ENCODE measurements around the gene TXNRD2. TPM values are rescaled to one million over a fixed set of nuclear protein-coding genes. Genes with fewer than 3 reads are reported as not detected.

TXNRD2 gene
- total RNA-seq, 1 experiment from 2014 or later, result 19.7 TPM

GRCh38 chr22:19879992-19880785 is 61.4 kb downstream of the TXNRD2 start:
- intact Hi-C loops (cut with micrococcal nuclease), result no loop called here
- Histone ChIP-seq H3K9me3 (ENCODE audit: control insufficient read depth in 1 of 2, insufficient read depth in 1 of 2, low read depth in 1 of 2, low read length in 2 of 2) (no peaks in the 10 kb centered on the region), H3K4me2 (ENCODE audit: low read length) (peak overlapping the region; percentile 69), H3K27ac (ENCODE audit: low read depth, low read length) (peak overlapping the region; percentile 23; the same call in 1 of the 2 replicates), H3K79me2 (ENCODE audit: insufficient read depth, low read length) (no peaks in the 10 kb centered on the region), H3K4me1 (ENCODE audit: control insufficient read depth in 1 of 2, insufficient read depth in 2 of 2, low read length in 2 of 2) (peaks cover 23 to 34% of the 10 kb centered on the region in 2 experiments), H2AFZ (ENCODE audit: low read depth, low read length, poor library complexity, severe bottlenecking) (no peak overlapping the region), H3K27me3 (ENCODE audit: insufficient read depth, low read length) (no peaks in the 10 kb centered on the region), H3K9ac (ENCODE audit: low read length) (peak overlapping the region; percentile 50), H3K9me2 (ENCODE audit: insufficient read depth) (no peaks in the 10 kb centered on the region), H4K20me1 (ENCODE audit: insufficient read depth) (no peaks in the 10 kb centered on the region), H3K36me3 (ENCODE audit: control insufficient read depth in 1 of 2, insufficient read depth in 2 of 2, low read length in 2 of 2) (no peaks in the 10 kb centered on the region), H3K4me3 (replicated peaks in 1 of 2; ENCODE audit: low read depth in 1 of 2, low read length in 2 of 2) (no peak overlapping the region)
- TF ChIP-seq POLR2AphosphoS5 (IDR thresholded peaks at IDR 0.05; ENCODE audit: low read depth, low read length), result no peak
- ATAC-seq (no peak), DNase-seq (ENCODE audit: low read depth, low spot score) (no peak)
- ChIA-PET CTCF (no interaction called here), POLR2A (no interaction called here), RAD21 (ENCODE audit: low non-redundant PET in 1 of 2, low total read pairs in 2 of 2, uncharacterized antibody in 2 of 2, unreplicated experiment in 2 of 2) (no interaction called here)
- no TSS peak for BruUV-seq (replicated peaks)

- no TSS peak for BruUV-seq (replicated peaks)
- H2AFZ ChIP-seq (ENCODE audit: low read depth, low read length, poor library complexity, severe bottlenecking), result no peak overlapping the region
- no peak overlapping the region for H3K4me3 ChIP-seq (replicated peaks in 1 of 2; ENCODE audit: low read depth in 1 of 2, low read length in 2 of 2)
- intact Hi-C loops (cut with micrococcal nuclease), result no loop called here
- peak overlapping the region; percentile 50; the same call in 1 of the 2 replicates for H3K9ac ChIP-seq (ENCODE audit: low read length)
- no peaks in the 10 kb centered on the region for H3K27me3 ChIP-seq (ENCODE audit: insufficient read depth, low read length)
- H3K36me3 ChIP-seq (ENCODE audit: control insufficient read depth in 1 of 2, insufficient read depth in 2 of 2, low read length in 2 of 2), result no peaks in the 10 kb centered on the region
- CTCF ChIA-PET, result no interaction called here
- H4K20me1 ChIP-seq (ENCODE audit: insufficient read depth), result no peaks in the 10 kb centered on the region
- H3K79me2 ChIP-seq (ENCODE audit: insufficient read depth, low read length), result no peaks in the 10 kb centered on the region
- no peak for ATAC-seq
- POLR2A ChIA-PET, result no interaction called here
- no peak for TF ChIP-seq MAX (IDR thresholded peaks at IDR 0.05)
- TF ChIP-seq CBX3 (IDR thresholded peaks at IDR 0.05; ENCODE audit: low read depth), result no peak
- TF ChIP-seq SP1 (IDR thresholded peaks at IDR 0.05; ENCODE audit: low read depth), result no peak
- no peak for TF ChIP-seq EZH2phosphoT487 (IDR thresholded peaks at IDR 0.05; ENCODE audit: borderline replicate concordance)
- no peak for TF ChIP-seq EZH2 (IDR thresholded peaks at IDR 0.05)
- no peak for TF ChIP-seq ZBTB33 (IDR thresholded peaks at IDR 0.05; ENCODE audit: extremely low read depth, insufficient replicate concordance, low read length)
- no peak for TF ChIP-seq JUND (IDR thresholded peaks at IDR 0.05)
- 0 out of 2 replicates have a peak overlapping the region, but pooled peaks have one; percentile 69 for H3K4me2 ChIP-seq (ENCODE audit: low read length)
- H3K4me1 ChIP-seq (ENCODE audit: control insufficient read depth in 1 of 2, insufficient read depth in 2 of 2, low read length in 2 of 2), result peaks cover 23 to 34% of the 10 kb centered on the region in 2 experiments
- RAD21 ChIA-PET (ENCODE audit: low non-redundant PET in 1 of 2, low total read pairs in 2 of 2, uncharacterized antibody in 2 of 2, unreplicated experiment in 2 of 2), result no interaction called here
- H3K27ac ChIP-seq (ENCODE audit: low read depth, low read length), result no peak overlapping the region
- no peaks in the 10 kb centered on the region for H3K9me3 ChIP-seq (ENCODE audit: control insufficient read depth in 1 of 2, insufficient read depth in 1 of 2, low read depth in 1 of 2, low read length in 2 of 2)
- H3K9me2 ChIP-seq (ENCODE audit: insufficient read depth), result no peaks in the 10 kb centered on the region
- DNase-seq (ENCODE audit: low read depth, low spot score), result no peak
Observed at GRCh38 chr22:19879643-19879991, 62.0 kb downstream of the TXNRD2 start.

Measured in HCT116 (cell line).